ENCODE data around the gene DPT.

DNA sequence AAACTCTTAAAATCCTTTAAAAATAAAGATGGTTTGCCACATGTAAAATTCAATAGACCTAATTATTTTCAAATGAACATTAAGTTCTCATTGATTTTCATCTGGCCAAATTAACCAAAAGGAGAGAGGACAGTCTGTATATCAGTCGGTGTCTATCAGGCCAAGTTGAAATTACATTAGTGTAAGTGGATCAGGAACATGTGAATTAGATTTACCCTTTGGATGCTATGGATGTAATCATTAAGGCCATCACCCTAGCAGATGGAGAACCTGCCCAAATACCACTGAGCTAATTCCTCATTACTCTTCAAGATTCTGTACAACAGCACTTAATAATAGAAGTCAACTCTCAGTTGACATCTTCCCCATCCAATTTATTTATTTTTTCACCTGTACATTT is 29.5 kb upstream of the DPT start:
- TF ChIP-seq CTCF (conservative IDR thresholded peaks at IDR 0.05 in 1 of 2, IDR thresholded peaks at IDR 0.05 in 1 of 2; ENCODE audit: extremely low read depth in 1 of 2, insufficient read depth in 1 of 2, low read depth in 1 of 2, low read length in 2 of 2) (no peak), EZH2 (IDR thresholded peaks at IDR 0.05; ENCODE audit: borderline replicate concordance, low read length) (no peak)

Data from mammary epithelial cell (primary cell).